Ishikawa (cell line): ENCODE data around the gene ANKRD1.

Source experiments
- CEBPB ChIP-seq: IDR thresholded peaks from 2 replicates; pipeline ENCODE4 v1.6.1; 2012
- EGR1 ChIP-seq: IDR thresholded peaks from 2 replicates; pipeline ENCODE4 v1.6.1; 2012
- EP300 ChIP-seq: IDR thresholded peaks from 2 replicates; pipeline ENCODE4 v1.6.1; 2012; ENCODE audit warnings: borderline replicate concordance
- FOXM1 ChIP-seq: IDR thresholded peaks from 2 replicates; pipeline ENCODE4 v1.6.1; 2012; ENCODE audit warnings: low read depth, borderline replicate concordance
- MAX ChIP-seq: IDR thresholded peaks from 2 replicates; pipeline ENCODE4 v1.6.1; 2012
- NFIC ChIP-seq: IDR thresholded peaks from 2 replicates; pipeline ENCODE4 v1.6.1; 2012
- RAD21 ChIP-seq: IDR thresholded peaks from 2 replicates; pipeline ENCODE4 v1.6.1; 2012; ENCODE audit warnings: low read depth
- REST ChIP-seq: IDR thresholded peaks from 2 replicates; pipeline ENCODE4 v1.6.1; 2012; ENCODE audit warnings: low read depth, mild to moderate bottlenecking
- TAF1 ChIP-seq: IDR thresholded peaks from 2 replicates; pipeline ENCODE4 v1.6.1; 2012; ENCODE audit warnings: low read depth, mild to moderate bottlenecking

DNA sequence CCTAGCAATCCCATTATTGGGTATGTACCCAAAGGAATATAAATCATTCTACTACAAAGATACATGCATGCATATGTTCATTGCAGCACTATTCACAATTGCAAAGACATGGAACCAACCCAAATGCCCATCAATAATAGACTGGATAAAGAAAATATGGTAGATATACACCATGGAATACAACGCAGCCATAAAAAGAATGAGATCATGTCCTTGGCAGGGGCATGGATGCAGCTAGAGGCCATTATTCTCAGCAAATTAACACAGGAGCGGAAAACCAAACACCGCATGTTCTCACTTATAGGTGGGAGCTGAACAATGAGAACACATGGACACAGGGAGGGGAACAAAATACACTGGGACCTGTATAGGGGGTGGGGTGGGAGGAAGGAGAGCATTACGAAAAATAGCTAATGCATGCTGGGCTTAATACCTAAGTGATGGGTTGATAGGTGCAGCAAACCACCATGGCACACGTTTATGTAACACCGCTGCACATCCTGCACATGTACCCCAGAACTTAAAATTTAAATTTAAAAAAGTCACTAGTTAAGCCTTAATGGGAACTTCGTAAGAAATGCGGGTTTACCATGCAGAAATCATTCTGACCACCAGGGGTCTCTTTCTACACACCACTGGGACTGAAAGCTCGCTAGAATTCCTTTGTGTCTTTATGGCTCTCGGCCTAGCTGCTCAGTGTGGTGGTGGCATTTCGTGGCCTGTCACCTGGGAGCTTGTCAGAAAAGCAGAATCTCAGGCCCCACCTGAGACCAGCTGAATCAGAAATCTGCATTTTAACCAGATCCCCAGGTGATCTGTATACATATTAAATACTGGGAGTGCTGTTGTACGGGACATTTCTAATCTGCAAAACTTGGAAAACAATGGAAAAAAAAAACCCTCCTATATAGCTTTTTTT lies 9.5 kb downstream of the ANKRD1 start:
- no peak for TF ChIP-seq REST
- TF ChIP-seq FOXM1: no peak; the same call in 1 of the 2 replicates
- 0 out of 2 replicates have a peak, but pooled peaks have one; percentile 35 for TF ChIP-seq MAX
- no peak for TF ChIP-seq TAF1
- peak; percentile 42 for TF ChIP-seq NFIC
- TF ChIP-seq EP300: no peak
- TF ChIP-seq RAD21: peak; percentile 98
- TF ChIP-seq CEBPB: no peak
- TF ChIP-seq EGR1: no peak
